Endothelial cell of umbilical vein (primary cell): ENCODE data around the gene SMARCA2.

Source experiments
- CTCF ChIP-seq, 2 donors: IDR thresholded peaks; 1 replicate in 1 of 2; 2 replicates in 1 of 2; pipeline ENCODE4 v1.5.1; 2011; ENCODE audit warnings: low read length in 2 of 2, mild to moderate bottlenecking in 2 of 2, moderate library complexity in 2 of 2, control low read depth in 1 of 2, inconsistent platforms in 1 of 2, low read depth in 1 of 2; ENCODE audit not compliant: insufficient read depth in 1 of 2; ENCODE audit errors: extremely low read depth in 1 of 2
- EZH2 ChIP-seq: IDR thresholded peaks from 2 replicates; pipeline ENCODE4 v1.6.1; 2012; ENCODE audit warnings: borderline replicate concordance, low read depth, mild to moderate bottlenecking, moderate library complexity, low read length, inconsistent platforms; ENCODE audit not compliant: severe bottlenecking
- FOS ChIP-seq: IDR thresholded peaks from 2 replicates; pipeline ENCODE4 v1.6.1; 2011; ENCODE audit warnings: mild to moderate bottlenecking, low read length, moderate library complexity, borderline replicate concordance; ENCODE audit not compliant: insufficient read depth
- GATA2 ChIP-seq: IDR thresholded peaks from 2 replicates; pipeline ENCODE4 v1.7.0; 2011; ENCODE audit warnings: low read depth, mild to moderate bottlenecking, moderate library complexity, mixed read lengths, low read length; ENCODE audit not compliant: insufficient read length, insufficient read depth
- JUN ChIP-seq: IDR thresholded peaks from 2 replicates; pipeline ENCODE4 v1.6.1; 2011; ENCODE audit warnings: borderline replicate concordance, low read depth; ENCODE audit not compliant: insufficient read length, insufficient read depth
- MAX ChIP-seq: IDR thresholded peaks from 2 replicates; pipeline ENCODE4 v1.6.1; 2011; ENCODE audit not compliant: insufficient read depth, insufficient read length
- MYC ChIP-seq: IDR thresholded peaks from one replicate; pipeline ENCODE4 v1.6.1; 2011; ENCODE audit warnings: mild to moderate bottlenecking, low read depth, low read length
- POLR2A ChIP-seq: IDR thresholded peaks from 2 replicates; pipeline ENCODE4 v1.6.1; 2012; ENCODE audit warnings: low read depth, mild to moderate bottlenecking, control low read depth, low read length
- POLR2AphosphoS5 ChIP-seq: IDR thresholded peaks from 2 replicates; pipeline ENCODE4 v1.6.1; 2012; ENCODE audit warnings: low read depth, mild to moderate bottlenecking, control low read depth, low read length, moderate library complexity; ENCODE audit not compliant: insufficient read depth

GRCh38 chr9:2227144-2227867 is 212.2 kb downstream of the SMARCA2 start:
- no peak for TF ChIP-seq CTCF (IDR thresholded peaks at IDR 0.05; ENCODE audit: extremely low read depth in 1 of 2, insufficient read depth in 1 of 2, low read depth in 1 of 2, low read length in 2 of 2)
- no peak for TF ChIP-seq POLR2AphosphoS5
- no peak for TF ChIP-seq EZH2
- no peak for TF ChIP-seq JUN
- TF ChIP-seq POLR2A, result no peak
- no peak for TF ChIP-seq MAX
- TF ChIP-seq MYC, result no peak
- no peak for TF ChIP-seq FOS
- TF ChIP-seq GATA2, result no peak
